WI38 (cell line): ENCODE data around the gene SFXN4.
A peak's percentile ranks its signal among the peaks of the same experiment; 100 is the strongest.
"Not testable (repeated sequence)": the region's sequence is repeated elsewhere in the genome, so short reads cannot be mapped to it uniquely, and the experiment has no call there.

Experiments used
- H3K4me3 ChIP-seq: 2 replicates; pipeline ENCODE4 v1.5.1; 2011; ENCODE audit warnings: low read depth, mild to moderate bottlenecking, control low read depth, low read length
- TF ChIP-seq, protein P1 (sequence below): IDR thresholded peaks from 2 replicates; pipeline ENCODE4 v1.5.1; 2012; ENCODE audit warnings: low read depth, mild to moderate bottlenecking, control low read depth, low read length

Gene SFXN4

DNA sequence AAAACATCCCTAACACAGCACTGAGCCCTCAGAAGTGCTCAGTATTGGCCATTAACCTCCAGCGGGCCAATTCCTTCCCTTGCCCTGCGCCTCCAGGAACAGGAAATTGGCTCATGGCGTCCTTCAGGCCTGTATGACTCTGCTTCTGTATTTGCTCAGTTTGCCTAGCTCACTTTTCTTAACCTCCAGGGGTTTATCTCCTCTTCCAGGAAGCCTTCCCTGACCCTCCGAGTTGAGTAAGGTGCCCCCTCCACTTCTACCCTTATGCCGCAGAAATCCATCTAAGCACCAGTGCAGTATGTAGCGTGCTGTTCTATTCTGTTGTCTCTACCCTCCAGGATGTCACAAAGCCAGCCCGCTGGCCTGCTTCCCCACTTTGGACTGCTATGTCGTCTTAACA is 1.1 kb upstream of the SFXN4 start:
- TF ChIP-seq, protein P1, sequence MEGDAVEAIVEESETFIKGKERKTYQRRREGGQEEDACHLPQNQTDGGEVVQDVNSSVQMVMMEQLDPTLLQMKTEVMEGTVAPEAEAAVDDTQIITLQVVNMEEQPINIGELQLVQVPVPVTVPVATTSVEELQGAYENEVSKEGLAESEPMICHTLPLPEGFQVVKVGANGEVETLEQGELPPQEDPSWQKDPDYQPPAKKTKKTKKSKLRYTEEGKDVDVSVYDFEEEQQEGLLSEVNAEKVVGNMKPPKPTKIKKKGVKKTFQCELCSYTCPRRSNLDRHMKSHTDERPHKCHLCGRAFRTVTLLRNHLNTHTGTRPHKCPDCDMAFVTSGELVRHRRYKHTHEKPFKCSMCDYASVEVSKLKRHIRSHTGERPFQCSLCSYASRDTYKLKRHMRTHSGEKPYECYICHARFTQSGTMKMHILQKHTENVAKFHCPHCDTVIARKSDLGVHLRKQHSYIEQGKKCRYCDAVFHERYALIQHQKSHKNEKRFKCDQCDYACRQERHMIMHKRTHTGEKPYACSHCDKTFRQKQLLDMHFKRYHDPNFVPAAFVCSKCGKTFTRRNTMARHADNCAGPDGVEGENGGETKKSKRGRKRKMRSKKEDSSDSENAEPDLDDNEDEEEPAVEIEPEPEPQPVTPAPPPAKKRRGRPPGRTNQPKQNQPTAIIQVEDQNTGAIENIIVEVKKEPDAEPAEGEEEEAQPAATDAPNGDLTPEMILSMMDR: no peak
- no peak overlapping the region for H3K4me3 ChIP-seq

DNA sequence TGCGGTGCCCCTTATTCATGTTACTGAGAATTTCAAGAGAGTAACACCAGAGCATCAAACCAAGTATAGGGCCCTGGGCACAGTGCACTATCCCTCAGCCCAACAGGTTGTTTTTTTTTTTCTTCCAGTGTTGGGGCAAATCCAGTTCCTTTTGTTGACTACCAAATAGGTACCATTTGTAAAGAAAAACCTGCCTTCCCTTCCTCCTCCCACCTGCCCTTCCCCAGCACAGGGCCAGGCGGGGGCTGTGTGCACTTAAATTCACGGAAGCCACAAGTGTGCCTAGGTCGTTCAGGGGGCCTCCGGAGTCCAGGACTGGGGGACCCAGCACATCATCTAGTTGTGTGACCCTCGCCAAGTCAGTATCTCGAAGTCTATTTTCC is 595 bp upstream of the SFXN4 start:
- TF ChIP-seq, protein P1: no peak

DNA sequence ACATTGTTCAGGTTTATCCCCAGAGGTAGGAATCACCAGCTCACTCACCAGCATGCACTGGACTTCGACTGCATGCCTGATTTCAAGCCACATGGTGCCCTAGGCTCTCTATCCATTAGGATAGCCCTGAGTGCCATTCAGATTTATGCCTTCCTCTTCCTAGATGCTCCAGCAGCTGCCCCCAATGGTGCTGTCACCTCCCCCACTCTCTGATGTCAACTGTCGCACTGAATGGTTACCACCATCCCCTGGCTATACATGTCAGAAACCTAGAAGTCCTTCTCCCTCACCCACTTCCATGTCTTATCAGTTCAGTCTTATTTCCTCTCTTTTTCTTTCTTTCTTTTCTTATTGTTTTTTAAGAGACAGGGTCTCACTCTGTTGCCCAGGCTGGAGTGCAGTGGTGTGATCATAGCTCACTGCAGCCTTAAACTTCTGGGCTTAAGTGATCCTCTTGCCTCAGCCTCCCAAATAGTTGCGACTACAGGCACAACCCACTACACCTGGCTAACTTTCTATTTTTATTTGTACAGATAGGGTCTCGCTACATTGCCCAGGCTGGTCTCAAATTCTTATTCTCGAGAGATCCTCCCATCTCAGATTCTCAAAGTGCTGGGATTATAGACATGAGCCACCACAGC is 2.9 kb downstream of the SFXN4 start:
- no peak overlapping the region for H3K4me3 ChIP-seq
- TF ChIP-seq, protein P1: no peak

More for the DNA sequence above, 595 bp upstream of the SFXN4 start:
- peak overlapping the region; percentile 68 for H3K4me3 ChIP-seq

DNA sequence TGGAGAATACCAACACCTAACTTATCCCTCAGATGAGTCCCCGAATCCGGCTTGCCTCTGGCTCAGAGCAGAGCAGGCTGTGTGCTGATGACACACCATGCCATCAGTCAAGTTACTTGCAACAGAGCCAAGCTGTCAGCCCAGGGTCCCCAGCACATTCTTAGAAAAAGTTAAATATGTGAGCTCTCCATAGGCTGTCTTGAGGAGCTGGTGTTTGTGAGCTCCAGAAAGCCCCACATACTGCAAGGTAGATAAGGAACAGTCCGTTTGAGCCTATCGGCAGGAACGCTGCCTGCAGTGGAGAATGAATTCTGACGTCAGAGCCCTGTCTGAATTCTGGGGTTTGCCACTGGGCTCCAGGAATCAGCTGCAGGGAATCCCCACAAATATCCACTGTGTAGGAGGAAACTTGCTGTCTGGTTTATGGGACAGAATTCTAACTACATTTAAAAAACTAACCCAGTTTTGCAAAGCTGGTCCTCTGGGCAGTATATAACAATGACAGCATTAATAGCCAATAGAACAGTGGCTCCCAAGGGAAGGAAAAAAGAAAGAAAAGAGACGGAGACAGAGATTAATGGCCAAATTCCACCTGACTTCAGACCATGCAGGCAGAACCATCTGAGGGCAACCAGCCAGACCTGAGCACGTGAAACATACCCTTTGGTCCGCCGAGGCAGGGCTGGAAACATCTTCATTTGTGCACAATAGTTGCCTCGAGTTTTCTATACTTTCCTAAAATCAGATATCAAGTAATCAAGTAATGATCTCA is 3.6 kb downstream of the SFXN4 start:
- H3K4me3 ChIP-seq: no peak overlapping the region
- TF ChIP-seq, protein P1: no peak

DNA sequence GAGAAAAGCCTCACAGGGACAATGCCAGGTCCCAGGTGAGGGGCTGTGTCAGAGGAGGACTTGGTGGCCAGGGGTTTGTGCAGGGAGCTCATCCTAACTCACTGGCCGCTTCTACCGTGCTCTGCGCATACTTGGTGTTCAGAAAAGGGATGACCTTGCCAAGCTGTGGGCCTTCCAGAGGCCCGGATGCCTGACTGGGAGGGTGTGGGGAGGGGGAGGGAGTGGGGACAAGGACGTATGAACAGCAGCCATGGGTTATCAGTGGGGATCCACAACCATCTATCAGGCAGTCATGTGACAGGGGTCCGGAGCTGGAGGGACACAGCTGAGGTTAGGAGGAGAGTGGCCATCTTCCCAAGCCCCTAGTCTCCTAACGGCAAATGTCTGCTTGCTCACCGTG is 6.2 kb downstream of the SFXN4 start:
- TF ChIP-seq, protein P1: no peak
- no peak overlapping the region for H3K4me3 ChIP-seq

DNA sequence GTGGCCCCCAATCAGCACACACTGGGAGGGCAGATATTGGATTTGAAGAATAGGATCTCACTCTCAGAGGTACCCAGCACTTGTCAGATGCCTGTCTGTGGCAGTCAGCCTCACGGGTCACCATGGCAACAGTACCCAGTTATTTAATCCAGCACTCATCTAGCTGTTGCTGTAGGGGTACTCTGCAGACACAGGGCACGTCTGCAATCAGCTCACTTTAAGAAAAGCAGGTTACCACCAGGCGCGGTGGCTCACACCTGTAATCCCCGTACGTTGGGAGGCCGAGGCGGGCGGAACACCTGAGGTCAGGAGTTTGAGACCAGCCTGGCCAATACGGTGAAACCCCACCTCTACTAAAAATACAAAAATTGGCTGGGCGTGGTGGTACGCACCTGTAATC is 11.9 kb downstream of the SFXN4 start:
- TF ChIP-seq, protein P1: no peak
- no peak overlapping the region for H3K4me3 ChIP-seq

DNA sequence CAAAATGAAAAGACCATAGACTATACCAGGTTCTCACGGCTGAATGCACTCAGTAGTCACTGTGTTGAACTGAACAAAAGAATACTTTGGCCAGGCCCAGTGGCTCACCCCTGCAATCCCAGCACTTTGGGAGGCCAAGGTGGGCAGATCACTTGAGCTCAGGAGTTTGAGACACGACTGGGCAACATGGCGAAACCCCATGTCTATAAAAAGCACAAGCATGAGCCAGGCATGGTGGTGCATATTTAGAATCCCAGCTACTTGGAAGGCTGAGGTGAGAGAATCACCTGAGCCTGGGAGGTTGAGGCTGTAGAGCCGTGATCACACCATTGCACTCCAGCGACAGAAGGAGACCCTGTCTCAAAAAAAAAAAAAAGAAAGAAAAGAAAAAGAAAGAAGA is 12.5 kb downstream of the SFXN4 start:
- TF ChIP-seq, protein P1: no peak
- H3K4me3 ChIP-seq: no peak overlapping the region

DNA sequence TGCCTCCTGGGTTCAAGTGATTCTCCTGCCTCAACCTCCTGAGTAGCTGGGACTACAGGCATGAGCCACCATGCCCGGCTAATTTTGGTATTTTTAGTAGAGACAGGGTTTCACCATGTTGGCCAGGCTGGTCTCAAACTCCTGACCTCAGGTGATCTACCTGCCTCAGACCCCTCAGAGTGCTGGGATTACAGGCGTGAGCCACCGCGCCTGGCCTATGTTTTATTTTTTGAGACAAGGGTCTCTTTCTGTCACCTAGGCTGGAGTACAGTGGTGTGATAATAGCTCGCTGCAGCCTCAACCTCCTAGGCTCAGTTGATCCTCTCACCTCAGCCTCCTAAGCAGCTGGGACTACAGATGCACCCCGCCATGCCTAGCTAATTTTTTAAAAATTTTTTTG is 13.9 kb downstream of the SFXN4 start:
- not testable (repeated sequence) for H3K4me3 ChIP-seq
